GM19043 (cell line): ENCODE measurements around the gene AFF1.
A peak's percentile ranks its signal among the peaks of the same experiment; 100 is the strongest.
"Not testable (repeated sequence)": the region's sequence is repeated elsewhere in the genome, so short reads cannot be mapped to it uniquely, and the experiment has no call there.

Experiments used
- ATAC-seq: cut with Tn5 transposase; IDR thresholded peaks from one replicate; pipeline ENCODE4 v1.9.1; 2021; ENCODE audit warnings: low read depth; ENCODE audit not compliant: unreplicated experiment

Gene AFF1

GRCh38 chr4:87128006-87128705 lies 193.3 kb downstream of the AFF1 start:
- no peak for ATAC-seq

- ATAC-seq, result no peak
Measured at GRCh38 chr4:87129681-87130080, 194.9 kb downstream of the AFF1 start.

- ATAC-seq, result no peak
Measured at GRCh38 chr4:87130985-87131703, 196.3 kb downstream of the AFF1 start.

GRCh38 chr4:87132035-87132434 lies 197.2 kb downstream of the AFF1 start:
- ATAC-seq, result no peak

- no peak for ATAC-seq
Measured at GRCh38 chr4:87133183-87133582, 198.4 kb downstream of the AFF1 start.

- no peak for ATAC-seq
Measured at GRCh38 chr4:87134122-87134521, 199.3 kb downstream of the AFF1 start.

GRCh38 chr4:87141428-87141827 lies 206.6 kb downstream of the AFF1 start:
- no peak for ATAC-seq

GRCh38 chr4:87144356-87144755 lies 209.5 kb downstream of the AFF1 start:
- ATAC-seq, result no peak

GRCh38 chr4:87145934-87146333 lies 211.1 kb downstream of the AFF1 start:
- ATAC-seq, result not testable (repeated sequence)

GRCh38 chr4:87147116-87147515 lies 212.3 kb downstream of the AFF1 start:
- ATAC-seq, result no peak

- ATAC-seq, result peak; percentile 63
Measured at GRCh38 chr4:87150498-87151261, 215.9 kb downstream of the AFF1 start.

- no peak for ATAC-seq
Measured at GRCh38 chr4:87151730-87152129, 216.9 kb downstream of the AFF1 start.

- ATAC-seq, result no peak
Measured at GRCh38 chr4:87152310-87153041, 217.7 kb downstream of the AFF1 start.

- ATAC-seq, result no peak
Measured at GRCh38 chr4:87153078-87153870, 218.5 kb downstream of the AFF1 start.

GRCh38 chr4:87165892-87166291 lies 231.1 kb downstream of the AFF1 start:
- no peak for ATAC-seq

- no peak for ATAC-seq
Measured at GRCh38 chr4:87166296-87166854, 231.6 kb downstream of the AFF1 start.

- no peak for ATAC-seq
Measured at GRCh38 chr4:87171944-87172343, 237.1 kb downstream of the AFF1 start.

- ATAC-seq, result no peak
Measured at GRCh38 chr4:87174672-87175071, 239.9 kb downstream of the AFF1 start.

GRCh38 chr4:87179751-87180150 lies 244.9 kb downstream of the AFF1 start:
- ATAC-seq, result no peak

GRCh38 chr4:87180767-87181166 lies 246.0 kb downstream of the AFF1 start:
- ATAC-seq, result no peak
